Measurements from ENCODE around the gene MFAP3L.

GRCh38 chr4:170049766-170050165, 23.6 kb upstream of the MFAP3L start:
- no peak for TF ChIP-seq CTCF (conservative IDR thresholded peaks at IDR 0.05 in 1 of 2, IDR thresholded peaks at IDR 0.05 in 1 of 2; ENCODE audit: extremely low read depth in 1 of 2, insufficient read depth in 1 of 2, low read depth in 1 of 2, low read length in 2 of 2)
- TF ChIP-seq EZH2 (IDR thresholded peaks at IDR 0.05; ENCODE audit: borderline replicate concordance, low read length), result no peak

Measured in mammary epithelial cell (primary cell).